ENCODE results near the gene KCNH6.

The KCNH6 gene

GRCh38 chr17:63595132-63595531, 72.0 kb downstream of the KCNH6 start:
- TF ChIP-seq CTCF (IDR thresholded peaks at IDR 0.05; ENCODE audit: insufficient read depth, low read depth, low read length, missing control alignments), result no peak
- no peak overlapping the region for H3K4me3 ChIP-seq (ENCODE audit: low read depth, low read length)
- no peak for DNase-seq (ENCODE audit: low read depth)
